H9 (cell line): ENCODE data around the gene EGFL6. TPM values are rescaled to one million over a fixed set of nuclear protein-coding genes. Genes with fewer than 3 reads are reported as not detected.

Experiments used
- DNase-seq: peaks from one replicate; pipeline ENCODE4 v3.0.0-alpha.2; 2017
- H2AFZ ChIP-seq: one replicate; pipeline ENCODE4 v1.6.1; 2013; ENCODE audit warnings: mild to moderate bottlenecking, low read length, control low read depth, moderate library complexity
- H2AK5ac ChIP-seq: 2 replicates; pipeline ENCODE4 v1.6.1; 2013; ENCODE audit warnings: low read length, control low read depth, mixed read lengths; ENCODE audit not compliant: insufficient read length
- H2BK120ac ChIP-seq: one replicate; pipeline ENCODE4 v1.6.1; 2013; ENCODE audit warnings: low read depth, mild to moderate bottlenecking, low read length, control low read depth, inconsistent platforms; ENCODE audit not compliant: poor library complexity, severe bottlenecking
- H2BK12ac ChIP-seq: 2 replicates; pipeline ENCODE4 v1.6.1; 2013; ENCODE audit warnings: low read length, control low read depth, mixed read lengths, low read depth; ENCODE audit not compliant: insufficient read length
- H2BK15ac ChIP-seq: 2 replicates; pipeline ENCODE4 v1.6.1; 2013; ENCODE audit warnings: low read depth, low read length, control low read depth
- H2BK20ac ChIP-seq: one replicate; pipeline ENCODE4 v1.6.1; 2013; ENCODE audit warnings: low read depth, mild to moderate bottlenecking, low read length, control low read depth, inconsistent platforms; ENCODE audit not compliant: poor library complexity, severe bottlenecking
- H2BK5ac ChIP-seq: 2 replicates; pipeline ENCODE4 v1.6.1; 2013; ENCODE audit warnings: low read length, control low read depth, mixed read lengths; ENCODE audit not compliant: insufficient read length
- H3K14ac ChIP-seq: 2 replicates; pipeline ENCODE4 v1.6.1; 2013; ENCODE audit warnings: low read length, control low read depth; ENCODE audit not compliant: insufficient read depth
- H3K18ac ChIP-seq: 2 replicates; pipeline ENCODE4 v1.6.1; 2013; ENCODE audit warnings: low read depth, mild to moderate bottlenecking, mixed read lengths, low read length, control low read depth; ENCODE audit not compliant: insufficient read length
- H3K23ac ChIP-seq: 2 replicates; pipeline ENCODE4 v1.6.1; 2013; ENCODE audit warnings: low read length, control low read depth, mixed read lengths, low read depth; ENCODE audit not compliant: insufficient read length
- H3K23me2 ChIP-seq: 2 replicates; pipeline ENCODE4 v1.6.1; 2013; ENCODE audit warnings: low read depth, mild to moderate bottlenecking, mixed read lengths, low read length, control low read depth; ENCODE audit not compliant: insufficient read length, poor library complexity, severe bottlenecking
- H3K27ac ChIP-seq: 2 replicates; pipeline ENCODE4 v1.5.1; 2013; ENCODE audit warnings: low read length, control low read depth, mixed read lengths, low read depth; ENCODE audit not compliant: insufficient read length
- H3K27me3 ChIP-seq: 2 replicates; pipeline ENCODE4 v1.6.1; 2013; ENCODE audit warnings: low read length, control low read depth, inconsistent platforms; ENCODE audit not compliant: insufficient read depth
- H3K4ac ChIP-seq: 2 replicates; pipeline ENCODE4 v1.6.1; 2013; ENCODE audit warnings: low read depth, mild to moderate bottlenecking, control low read depth, inconsistent platforms, low read length, moderate library complexity
- H3K4me1 ChIP-seq: 2 replicates; pipeline ENCODE4 v1.6.1; 2013; ENCODE audit warnings: low read length, control low read depth, inconsistent platforms; ENCODE audit not compliant: insufficient read depth
- H3K4me2 ChIP-seq: 2 replicates; pipeline ENCODE4 v1.6.1; 2013; ENCODE audit warnings: low read length, control low read depth, mixed read lengths; ENCODE audit not compliant: insufficient read length, insufficient read depth
- H3K56ac ChIP-seq: 2 replicates; pipeline ENCODE4 v1.6.1; 2013; ENCODE audit warnings: low read depth, mild to moderate bottlenecking, mixed read lengths, low read length, control low read depth; ENCODE audit not compliant: insufficient read length
- H3K79me1 ChIP-seq: 2 replicates; pipeline ENCODE4 v1.6.1; 2013; ENCODE audit warnings: low read depth, mild to moderate bottlenecking, moderate library complexity, low read length, control low read depth, inconsistent platforms; ENCODE audit not compliant: insufficient read depth, poor library complexity, severe bottlenecking
- H3K79me2 ChIP-seq: 2 replicates; pipeline ENCODE4 v1.6.1; 2013; ENCODE audit warnings: low read length, control low read depth, inconsistent platforms; ENCODE audit not compliant: insufficient read depth
- H3K9ac ChIP-seq: 2 replicates; pipeline ENCODE4 v1.6.1; 2013; ENCODE audit warnings: low read length, control low read depth, mixed read lengths; ENCODE audit not compliant: insufficient read length; ENCODE audit errors: extremely low read depth
- H3K9me3 ChIP-seq: one replicate; pipeline ENCODE4 v1.6.1; 2013; ENCODE audit warnings: low read depth, low read length, inconsistent platforms; ENCODE audit not compliant: control insufficient read depth
- H3T11ph ChIP-seq: one replicate; pipeline ENCODE4 v1.6.1; 2013; ENCODE audit warnings: mild to moderate bottlenecking, low read length, control low read depth, inconsistent platforms
- H4K20me1 ChIP-seq: one replicate; pipeline ENCODE4 v1.6.1; 2013; ENCODE audit not compliant: control insufficient read depth, insufficient read length, insufficient read depth
- H4K5ac ChIP-seq: 2 replicates; pipeline ENCODE4 v1.6.1; 2013; ENCODE audit warnings: low read depth, mild to moderate bottlenecking, mixed read lengths, low read length, control low read depth; ENCODE audit not compliant: insufficient read length
- H4K8ac ChIP-seq: replicated peaks from 2 replicates; pipeline ENCODE4 v1.6.1; 2013; ENCODE audit warnings: low read length, control low read depth, mixed read lengths, low read depth; ENCODE audit not compliant: insufficient read length
- H4K91ac ChIP-seq: 2 replicates; pipeline ENCODE4 v1.6.1; 2013; ENCODE audit warnings: low read depth, mild to moderate bottlenecking, moderate library complexity, mixed read lengths, low read length, control low read depth; ENCODE audit not compliant: insufficient read length
- H3K27ac Mint-ChIP-seq, 3 experiments: 2 replicates in 2 of 3; 3 replicates in 1 of 3; pipeline ENCODE4 v1.8.0; 2020 to 2021; ENCODE audit warnings: mixed read lengths in 3 of 3, mild to moderate bottlenecking in 1 of 3, moderate library complexity in 1 of 3
- H3K27me3 Mint-ChIP-seq: 2 replicates; pipeline ENCODE4 v1.8.0; 2021; ENCODE audit warnings: low read depth, mild to moderate bottlenecking, moderate library complexity, mixed read lengths
- H3K36me3 Mint-ChIP-seq, 3 experiments: 2 replicates in 2 of 3; 3 replicates in 1 of 3; pipeline ENCODE4 v1.8.0; 2020 to 2021; ENCODE audit warnings: low read depth in 3 of 3, mixed read lengths in 3 of 3; ENCODE audit not compliant: insufficient read depth in 1 of 3
- H3K4me1 Mint-ChIP-seq, 2 experiments: 2 replicates each; pipeline ENCODE4 v1.8.0; 2020; ENCODE audit warnings: mixed read lengths in 2 of 2
- H3K4me3 Mint-ChIP-seq, 2 experiments: 2 replicates in 1 of 2; 3 replicates in 1 of 2; pipeline ENCODE4 v1.8.0; 2020 to 2021; ENCODE audit warnings: mild to moderate bottlenecking in 2 of 2, mixed read lengths in 2 of 2, moderate library complexity in 1 of 2
- H3K9me3 Mint-ChIP-seq, 2 experiments: 2 replicates in 1 of 2; 3 replicates in 1 of 2; pipeline ENCODE4 v1.8.0; 2020; ENCODE audit warnings: mild to moderate bottlenecking in 2 of 2, mixed read lengths in 2 of 2, moderate library complexity in 1 of 2
- CTCF ChIP-seq: fragments of 200-600 bp; sonication (generic); conservative IDR thresholded peaks from 3 replicates; pipeline ENCODE4 v1.8.0; 2021; ENCODE audit warnings: antibody characterized with exemption, mild to moderate bottlenecking
- WGBS: extraction: QIAGEN DNeasy Blood & Tissue Kit; methylation state at CpG from one replicate; pipeline ENCODE4 v1.1.7; 2013; ENCODE audit warnings: missing lambda C conversion rate, low lambda C conversion rate, mixed read lengths; ENCODE audit not compliant: insufficient read length; ENCODE audit errors: extremely low coverage; 5-methylcytosine and 5-hydroxymethylcytosine counted together
- long read RNA-seq: library from polyadenylated mRNA; unstranded; transcript quantifications from one replicate; pipeline ENCODE4 v2.0.0, GENCODE V29; 2020
- total RNA-seq: library from RNA; stranded (reverse); gene quantifications from 2 replicates; pipeline ENCODE4 v1.2.1, GENCODE V29; 2021

EGFL6 gene
- 0.75 and 0.94 TPM in 2 replicates for total RNA-seq
- long read RNA-seq, partial matches to known transcripts, result 2 of 4 reads
- long read RNA-seq, other reads (novel, unspliced or antisense), result 1 of 4 reads

- H3K9me3 Mint-ChIP-seq, result peaks cover 24 to 26% of the 10 kb centered on the region in 2 experiments
- H3K27ac Mint-ChIP-seq, result no peak within 1 kb of the TSS
- Histone ChIP-seq H2BK120ac (no peak within 1 kb of the TSS), H2BK15ac (no peak within 1 kb of the TSS), H3K14ac (no peak within 1 kb of the TSS; the same call in 1 of the 2 replicates), H3K4ac (no peak within 1 kb of the TSS), H3K9ac (no peak within 1 kb of the TSS), H3K79me1 (no peaks in the 10 kb centered on the region), H4K20me1 (no peaks in the 10 kb centered on the region), H3K9me3 (no peaks in the 10 kb centered on the region), H3K56ac (no peak within 1 kb of the TSS), H3K79me2 (no peaks in the 10 kb centered on the region), H3K18ac (no peak within 1 kb of the TSS), H2AK5ac (no peak within 1 kb of the TSS), H3K4me1 (peaks cover 1% of the 10 kb centered on the region; the same call in 1 of the 2 replicates), H3K23ac (no peak within 1 kb of the TSS), H3K27me3 (peaks cover 17% of the 10 kb centered on the region), H3K23me2 (peaks cover 5% of the 10 kb centered on the region), H2BK12ac (no peak within 1 kb of the TSS), H3K27ac (no peak within 1 kb of the TSS), H3K4me2 (peak within 1 kb of the TSS; percentile 58), H2BK20ac (no peak within 1 kb of the TSS), H3T11ph (no peak within 1 kb of the TSS), H4K8ac (no peak within 1 kb of the TSS), H4K5ac (no peak within 1 kb of the TSS), H2BK5ac (no peak within 1 kb of the TSS), H4K91ac (no peak within 1 kb of the TSS), H2AFZ (no peak within 1 kb of the TSS)
- no peak for TF ChIP-seq CTCF
- WGBS, result no CpG with 5 or more reads among the region's 57 CpGs
- DNase-seq, result peak; percentile 32
- peak within 1 kb of the TSS; percentile 55 to 76 for H3K4me3 Mint-ChIP-seq
- H3K4me1 Mint-ChIP-seq, result peaks cover 8 to 9% of the 10 kb centered on the region in 2 experiments; a peak in 3 of 4 replicates
- H3K36me3 Mint-ChIP-seq, result peaks cover 0 to 3% (median 0%) of the 10 kb centered on the region in 3 experiments; a peak in 2 of 7 replicates
- H3K27me3 Mint-ChIP-seq, result peaks cover 51% of the 10 kb centered on the region
Measured at GRCh38 chrX:13569479-13570260, at the start of gene EGFL6. Gene EGFL6 (plus strand): TSS chrX:13569601. CDS start chrX:13569862, 261 bp downstream.
